Mucosa of stomach (tissue), 1 donor: ENCODE measurements around the gene DEFB132.
A peak's percentile ranks its signal among the peaks of the same experiment; 100 is the strongest.
"Not testable (repeated sequence)": the region's sequence is repeated elsewhere in the genome, so short reads cannot be mapped to it uniquely, and the experiment has no call there.

Experiments used
- H3K27me3 ChIP-seq: one replicate; pipeline ENCODE4 v1.7.0; 2013; ENCODE audit warnings: mild to moderate bottlenecking, low read length; ENCODE audit not compliant: control insufficient read depth, insufficient read depth
- H3K36me3 ChIP-seq: one replicate; pipeline ENCODE4 v1.7.0; 2013; ENCODE audit warnings: low read length; ENCODE audit not compliant: control insufficient read depth, insufficient read depth
- H3K4me1 ChIP-seq: one replicate; pipeline ENCODE4 v1.7.0; 2013; ENCODE audit warnings: mild to moderate bottlenecking, low read length; ENCODE audit not compliant: control insufficient read depth, insufficient read depth
- H3K4me3 ChIP-seq: one replicate; pipeline ENCODE4 v1.7.0; 2013; ENCODE audit warnings: low read length
- H3K9ac ChIP-seq: one replicate; pipeline ENCODE4 v1.7.0; 2013; ENCODE audit warnings: mild to moderate bottlenecking, low read length, moderate library complexity
- H3K9me3 ChIP-seq: one replicate; pipeline ENCODE4 v1.7.0; 2013; ENCODE audit warnings: mild to moderate bottlenecking, low read length, moderate library complexity; ENCODE audit not compliant: control insufficient read depth
- donor health status: Pancreatic carcinoma.

Gene DEFB132

DNA sequence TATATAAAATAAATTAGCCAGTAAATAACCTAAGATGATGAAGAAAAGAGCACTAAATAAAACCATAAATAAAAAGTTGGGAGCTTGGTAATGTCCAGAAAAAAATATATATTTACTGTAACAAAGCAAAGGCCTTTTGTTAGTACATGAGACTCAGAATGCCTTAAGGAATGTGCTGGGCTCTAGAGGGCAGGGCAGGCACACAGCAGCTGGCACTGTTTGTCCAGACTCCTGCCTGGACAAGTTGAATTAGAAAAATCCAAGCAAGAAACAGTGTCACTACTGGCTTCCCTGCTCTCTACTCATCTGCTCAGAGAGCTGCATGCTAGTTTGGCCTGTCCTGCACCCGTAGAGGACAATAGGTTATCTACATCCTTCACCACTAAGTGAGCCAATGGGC is 21.6 kb upstream of the DEFB132 start:
- no peaks in the 10 kb centered on the region for H3K36me3 ChIP-seq
- H3K4me1 ChIP-seq, result no peaks in the 10 kb centered on the region
- H3K27me3 ChIP-seq, result no peaks in the 10 kb centered on the region
- H3K4me3 ChIP-seq, result no peak overlapping the region
- H3K9ac ChIP-seq, result no peak overlapping the region
- no peaks in the 10 kb centered on the region for H3K9me3 ChIP-seq

GRCh38 chr20:237489-237888 is 20.0 kb upstream of the DEFB132 start:
- H3K9ac ChIP-seq, result no peak overlapping the region
- no peaks in the 10 kb centered on the region for H3K36me3 ChIP-seq
- H3K4me1 ChIP-seq, result no peaks in the 10 kb centered on the region
- H3K27me3 ChIP-seq, result peaks cover 6% of the 10 kb centered on the region
- H3K4me3 ChIP-seq, result no peak overlapping the region
- H3K9me3 ChIP-seq, result no peaks in the 10 kb centered on the region

DNA sequence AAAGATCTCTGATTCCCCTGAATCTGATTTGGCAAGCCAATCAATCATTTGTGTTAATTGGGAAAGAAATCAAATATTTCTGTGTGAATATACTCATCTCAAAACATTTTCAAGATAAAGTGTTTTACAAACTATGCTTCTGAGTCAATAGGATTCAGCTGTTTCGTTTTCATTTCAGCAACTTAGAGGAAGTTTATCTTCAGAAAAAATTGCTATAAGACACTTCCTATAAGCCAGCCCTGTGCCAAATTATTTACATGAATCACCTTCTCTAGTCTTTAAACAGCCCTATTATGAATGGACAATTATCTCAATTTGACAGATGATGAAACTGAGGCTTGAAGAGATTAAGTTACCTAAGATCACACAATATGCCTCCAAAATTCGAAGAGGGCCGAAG is 19.6 kb upstream of the DEFB132 start:
- H3K9ac ChIP-seq, result no peak overlapping the region
- H3K27me3 ChIP-seq, result peaks cover 6% of the 10 kb centered on the region
- H3K4me1 ChIP-seq, result no peaks in the 10 kb centered on the region
- H3K4me3 ChIP-seq, result no peak overlapping the region
- no peaks in the 10 kb centered on the region for H3K36me3 ChIP-seq
- no peaks in the 10 kb centered on the region for H3K9me3 ChIP-seq

DNA sequence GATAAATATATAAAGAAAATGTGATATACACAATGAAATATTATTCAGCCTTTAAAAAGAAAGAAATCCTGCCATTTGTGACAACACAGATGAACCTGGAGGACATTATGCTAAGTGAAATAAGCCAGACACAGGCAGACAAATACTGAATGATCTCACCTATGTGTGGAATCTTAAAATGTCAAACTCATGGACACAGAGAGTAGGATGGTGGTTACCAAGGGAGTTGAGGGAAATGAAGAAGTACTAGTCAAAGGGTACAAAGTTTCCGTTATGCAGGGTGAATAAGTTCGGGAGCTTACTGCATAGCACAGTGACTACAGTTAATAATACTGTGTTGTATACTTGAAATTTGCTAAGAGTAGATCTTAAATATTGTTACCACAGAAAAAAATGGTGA is 14.6 kb upstream of the DEFB132 start:
- Histone ChIP-seq H3K27me3 (peaks cover 6% of the 10 kb centered on the region), H3K9ac (no peak overlapping the region), H3K36me3 (no peaks in the 10 kb centered on the region), H3K4me3 (no peak overlapping the region), H3K4me1 (no peaks in the 10 kb centered on the region), H3K9me3 (no peaks in the 10 kb centered on the region)

- Histone ChIP-seq H3K9me3 (no peaks in the 10 kb centered on the region), H3K9ac (no peak overlapping the region), H3K27me3 (no peaks in the 10 kb centered on the region), H3K4me1 (no peaks in the 10 kb centered on the region), H3K36me3 (no peaks in the 10 kb centered on the region), H3K4me3 (no peak overlapping the region)
Observed at GRCh38 chr20:251354-251753, 6.2 kb upstream of the DEFB132 start.

DNA sequence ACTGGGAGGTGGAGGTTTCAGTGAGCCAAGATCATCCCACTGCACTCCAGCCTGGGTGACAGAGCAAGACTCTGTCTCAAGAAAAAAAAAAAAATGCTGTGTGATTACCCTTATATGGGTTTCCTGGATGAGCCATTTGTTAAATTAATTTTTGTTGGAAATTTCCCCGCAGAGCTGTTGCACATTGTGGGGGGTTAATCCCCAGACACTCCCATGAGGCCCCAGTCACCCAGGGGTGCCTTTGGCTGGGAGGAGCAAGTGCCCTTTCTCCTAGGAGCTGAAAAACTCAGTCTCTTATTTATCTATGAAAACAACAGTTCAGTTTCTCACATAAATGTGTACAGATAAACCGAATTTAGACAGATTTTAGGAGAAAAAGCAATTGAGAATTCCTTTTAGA is 4.7 kb upstream of the DEFB132 start:
- Histone ChIP-seq H3K9me3 (no peaks in the 10 kb centered on the region), H3K4me3 (no peak overlapping the region), H3K27me3 (no peaks in the 10 kb centered on the region), H3K9ac (no peak overlapping the region), H3K4me1 (no peaks in the 10 kb centered on the region), H3K36me3 (no peaks in the 10 kb centered on the region)

- H3K9ac ChIP-seq, H3K9me3 ChIP-seq, H3K4me1 ChIP-seq, H3K27me3 ChIP-seq, H3K36me3 ChIP-seq, H3K4me3 ChIP-seq: not testable (repeated sequence)
Observed at GRCh38 chr20:253447-253846, 4.1 kb upstream of the DEFB132 start.

DNA sequence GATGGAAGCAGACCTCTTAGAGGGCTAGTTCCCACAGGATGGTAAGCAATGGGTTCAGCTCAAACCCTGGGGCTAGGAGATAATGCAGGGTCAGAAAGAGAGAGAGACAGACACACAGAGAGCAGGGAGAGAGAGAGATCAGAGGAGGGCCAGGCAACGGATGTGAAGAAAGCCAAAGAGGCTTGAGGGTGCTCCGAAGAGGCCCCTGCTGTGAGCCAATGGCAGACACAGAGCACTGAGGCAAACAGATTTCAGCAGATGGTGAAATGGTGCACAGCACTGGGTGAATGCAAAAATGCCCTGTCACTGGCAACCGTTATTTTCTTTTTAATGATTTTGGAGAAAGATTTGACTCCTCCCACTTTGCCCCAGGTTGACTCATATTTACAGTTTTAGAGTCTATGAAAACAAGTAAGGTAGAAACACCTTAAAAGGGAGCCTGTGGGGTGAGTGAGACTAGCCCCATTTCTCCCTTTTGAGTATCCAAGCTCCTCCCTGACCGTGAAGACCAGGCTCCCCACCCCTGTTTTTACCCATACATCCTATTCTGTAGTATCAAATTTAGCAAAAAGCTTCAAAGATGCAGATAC is 840 bp downstream of the DEFB132 start:
- no peak overlapping the region for H3K9ac ChIP-seq
- H3K36me3 ChIP-seq, result no peaks in the 10 kb centered on the region

DNA sequence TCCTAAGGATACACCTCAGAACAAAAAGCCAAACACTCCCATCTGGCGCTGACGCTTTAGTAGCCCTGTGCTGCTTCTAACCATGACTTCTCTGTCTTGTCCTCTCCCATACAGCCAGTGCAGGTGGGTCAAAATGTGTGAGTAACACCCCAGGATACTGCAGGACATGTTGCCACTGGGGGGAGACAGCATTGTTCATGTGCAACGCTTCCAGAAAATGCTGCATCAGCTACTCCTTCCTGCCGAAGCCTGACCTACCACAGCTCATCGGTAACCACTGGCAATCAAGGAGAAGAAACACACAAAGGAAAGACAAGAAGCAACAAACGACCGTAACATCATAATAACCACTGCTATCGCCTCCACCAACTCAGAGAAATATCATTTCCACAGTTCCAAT is 1.4 kb downstream of the DEFB132 start:
- no peaks in the 10 kb centered on the region for H3K9me3 ChIP-seq
- H3K4me1 ChIP-seq, result no peaks in the 10 kb centered on the region
- H3K36me3 ChIP-seq, result no peaks in the 10 kb centered on the region
- no peaks in the 10 kb centered on the region for H3K27me3 ChIP-seq
- H3K4me3 ChIP-seq, result no peak overlapping the region
- H3K9ac ChIP-seq, result no peak overlapping the region

More for the DNA sequence above, 840 bp downstream of the DEFB132 start:
- Histone ChIP-seq H3K27me3 (no peaks in the 10 kb centered on the region), H3K9me3 (no peaks in the 10 kb centered on the region), H3K4me1 (no peaks in the 10 kb centered on the region), H3K4me3 (no peak overlapping the region)

DNA sequence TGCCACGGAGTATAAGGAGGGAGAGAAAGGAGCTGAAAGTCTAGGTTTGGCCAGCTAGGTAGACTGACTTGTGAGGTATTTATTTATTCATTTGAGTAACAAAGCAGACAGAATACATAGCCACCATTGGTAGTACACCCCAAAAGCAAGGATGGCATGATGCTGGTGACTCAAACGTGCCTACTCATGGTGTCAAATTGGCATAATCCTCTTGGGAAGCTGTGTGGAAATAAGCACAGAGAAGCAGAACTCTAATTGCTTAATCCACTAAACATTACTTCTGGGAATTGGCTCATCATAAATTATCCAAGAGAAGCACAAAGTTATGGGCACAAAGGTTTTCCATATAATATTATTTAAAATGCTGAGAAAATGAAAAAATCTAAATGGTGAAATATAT is 2.5 kb downstream of the DEFB132 start:
- Histone ChIP-seq H3K27me3 (no peaks in the 10 kb centered on the region), H3K9ac (no peak overlapping the region), H3K36me3 (no peaks in the 10 kb centered on the region), H3K4me3 (no peak overlapping the region), H3K4me1 (no peaks in the 10 kb centered on the region), H3K9me3 (no peaks in the 10 kb centered on the region)

DNA sequence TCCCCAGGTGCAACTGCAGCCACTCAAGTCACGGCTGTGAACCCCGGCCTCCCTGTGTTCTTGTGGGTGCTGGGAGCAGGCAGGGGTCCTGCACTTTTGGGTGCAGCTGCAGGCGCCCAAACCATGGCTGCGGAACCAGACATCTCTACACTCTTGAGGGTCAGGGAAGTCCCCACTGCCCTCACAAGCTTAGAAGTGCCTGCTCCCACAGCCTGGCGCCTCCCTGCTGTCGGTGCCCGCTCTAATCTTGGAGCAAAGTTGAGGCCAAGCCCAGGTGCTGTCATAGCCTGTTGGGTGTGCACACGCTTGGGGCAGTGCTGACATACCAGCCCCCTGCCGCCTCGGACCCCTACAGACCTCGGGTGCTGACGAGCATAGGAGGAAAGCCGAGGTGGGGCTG is 6.2 kb downstream of the DEFB132 start:
- no peaks in the 10 kb centered on the region for H3K9me3 ChIP-seq
- peaks cover 4% of the 10 kb centered on the region for H3K27me3 ChIP-seq
- H3K9ac ChIP-seq, result no peak overlapping the region
- H3K4me3 ChIP-seq, result no peak overlapping the region
- H3K36me3 ChIP-seq, result no peaks in the 10 kb centered on the region
- H3K4me1 ChIP-seq, result no peaks in the 10 kb centered on the region

- H3K9ac ChIP-seq, result peak overlapping the region; percentile 0
- H3K9me3 ChIP-seq, result no peaks in the 10 kb centered on the region
- H3K36me3 ChIP-seq, result no peaks in the 10 kb centered on the region
- peaks cover 4% of the 10 kb centered on the region for H3K27me3 ChIP-seq
- H3K4me3 ChIP-seq, result no peak overlapping the region
- no peaks in the 10 kb centered on the region for H3K4me1 ChIP-seq
Observed at GRCh38 chr20:266596-267562, 9.4 kb downstream of the DEFB132 start.
